Measurements from ENCODE around the gene CDK5RAP1.

CDK5RAP1 gene

DNA sequence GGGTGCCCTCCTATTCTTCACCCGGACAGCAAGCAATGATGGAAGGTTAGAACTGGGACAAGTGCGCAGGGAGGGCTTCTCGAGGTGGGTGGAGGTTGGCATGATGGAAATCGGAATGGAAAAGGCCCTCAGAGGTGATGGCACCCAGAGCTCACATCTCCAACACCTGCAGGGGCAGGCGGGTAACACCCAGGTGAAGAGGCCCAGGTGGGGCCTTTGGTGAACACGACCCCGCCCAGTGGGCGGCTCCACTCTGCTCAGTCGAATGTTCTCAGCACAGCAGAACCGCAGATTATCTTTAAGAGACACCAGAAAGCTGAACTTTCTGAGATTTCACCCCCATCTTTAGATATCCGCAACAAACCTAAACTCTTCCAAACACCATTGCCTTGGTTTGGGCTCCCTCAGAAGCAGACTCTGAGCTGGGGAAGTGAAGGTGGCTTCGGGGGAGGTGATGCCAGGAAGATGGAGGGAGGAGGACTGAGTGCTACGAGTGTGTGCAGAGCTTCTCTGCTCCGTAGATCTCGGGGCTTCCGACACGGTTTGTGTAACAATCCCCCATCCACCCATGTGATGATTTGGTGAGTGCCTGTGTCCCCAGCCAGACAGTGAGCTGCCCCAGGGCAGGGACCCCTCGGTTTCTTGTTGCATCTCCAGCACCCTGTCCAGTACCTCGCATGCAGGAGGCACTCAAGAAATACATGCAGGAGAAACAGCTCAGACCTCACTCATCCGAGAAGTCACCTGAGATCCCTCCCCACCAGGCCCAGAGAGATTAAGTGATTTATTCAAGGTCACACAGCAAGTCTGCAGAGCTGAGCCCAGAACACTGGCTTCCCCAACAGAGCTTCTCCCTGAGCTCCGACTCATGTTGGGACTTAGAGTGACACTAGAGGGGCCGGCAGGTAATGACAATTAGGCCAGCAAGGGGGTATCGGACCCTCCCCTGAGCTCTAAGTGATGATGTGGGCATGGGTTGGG, 72.9 kb downstream of the CDK5RAP1 start:
- no peak for DNase-seq

DNA sequence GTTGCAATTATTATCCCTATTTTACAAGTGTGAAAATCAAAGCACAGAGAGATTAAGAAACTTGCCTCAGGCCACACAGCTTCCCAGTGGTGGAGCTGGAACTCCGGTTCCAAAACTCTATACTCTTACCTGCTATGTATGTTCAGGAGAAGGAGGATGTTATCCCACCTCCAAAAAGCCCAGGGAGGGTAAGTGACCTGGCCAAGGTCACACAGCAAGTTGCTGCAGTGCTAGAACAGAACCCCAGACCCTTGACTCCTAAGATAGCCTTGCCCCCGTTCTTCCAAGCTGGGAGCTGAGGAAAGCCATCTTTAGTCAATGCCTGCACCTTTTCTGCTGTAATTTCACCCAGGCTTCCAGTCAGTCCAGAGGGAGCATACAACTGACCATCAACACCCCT, 76.0 kb downstream of the CDK5RAP1 start:
- DNase-seq = no peak

DNA sequence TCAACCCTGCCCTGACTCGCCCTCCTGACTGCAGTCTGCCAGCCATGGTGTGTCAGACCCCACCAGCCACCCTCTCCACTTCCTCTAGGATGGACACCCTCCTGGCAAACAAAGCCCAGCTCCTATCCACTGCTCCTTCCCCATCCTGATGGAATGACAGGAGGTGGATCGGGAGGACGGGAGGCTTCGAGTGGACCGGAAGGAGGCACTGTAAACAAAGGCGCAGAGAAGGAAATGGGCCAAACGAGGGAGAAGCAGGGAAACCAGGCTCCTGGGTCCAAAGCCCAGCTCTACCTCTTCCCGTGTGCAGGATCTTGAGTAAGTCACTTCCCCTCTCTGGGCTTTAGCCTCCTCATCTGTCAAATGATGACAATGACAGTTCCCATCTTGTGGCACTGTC, 78.1 kb downstream of the CDK5RAP1 start:
- no peak for DNase-seq

DNA sequence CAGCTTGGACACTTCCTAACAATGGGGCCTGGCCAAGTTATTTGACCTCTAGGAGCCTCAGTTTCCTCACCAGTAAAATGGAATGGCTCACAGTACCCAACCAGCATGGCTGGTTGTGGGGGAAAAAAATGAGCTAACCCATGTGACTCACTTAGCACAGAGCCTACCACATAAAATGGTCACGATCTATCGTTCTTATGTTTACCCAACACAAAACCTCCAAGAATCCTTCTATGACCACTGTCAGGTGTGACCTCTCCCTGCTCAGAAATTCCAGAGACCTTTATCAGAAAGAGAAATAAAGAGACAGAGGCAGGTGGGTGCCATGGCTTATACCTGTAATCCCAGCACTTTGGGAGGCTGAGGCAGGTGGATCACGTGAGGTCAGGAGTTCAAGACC, 78.9 kb downstream of the CDK5RAP1 start:
- DNase-seq = no peak

DNA sequence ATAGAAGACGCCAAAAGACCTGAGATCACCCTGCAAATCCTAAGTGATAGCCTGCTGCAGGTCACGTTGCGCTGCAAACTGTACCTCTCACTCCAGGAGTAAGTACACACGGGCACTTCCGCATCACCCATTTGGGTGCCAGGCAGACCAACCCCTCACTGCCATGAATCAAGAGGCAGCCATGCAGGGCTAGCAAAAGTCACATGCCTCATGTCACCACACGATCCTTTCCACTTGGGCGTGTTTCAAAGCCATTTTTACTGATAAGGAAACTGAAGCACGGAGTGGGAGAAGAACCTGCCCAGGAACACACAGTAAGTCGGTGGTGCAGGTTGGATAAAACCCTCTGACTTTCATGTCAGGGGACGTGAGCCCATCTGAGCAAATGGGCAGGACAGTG, 81.3 kb downstream of the CDK5RAP1 start:
- no peak for DNase-seq

DNA sequence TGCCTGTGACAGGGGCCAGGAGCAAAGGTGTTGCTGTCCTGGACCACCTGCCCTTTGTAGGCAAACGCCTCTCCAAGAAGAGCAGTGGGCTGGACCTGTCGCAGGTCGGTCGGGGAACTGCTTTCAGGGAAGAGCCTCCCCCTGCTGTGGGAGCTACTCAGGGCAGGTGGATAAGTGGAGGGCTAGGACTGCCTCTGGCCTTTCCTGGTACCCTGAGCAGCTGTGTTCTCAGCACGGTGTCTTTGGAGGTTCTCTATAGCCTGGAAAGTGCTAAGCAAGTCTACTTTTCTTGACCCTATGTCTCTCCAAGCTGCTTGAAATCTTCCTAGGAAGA, 83.3 kb downstream of the CDK5RAP1 start:
- no peak for DNase-seq

DNA sequence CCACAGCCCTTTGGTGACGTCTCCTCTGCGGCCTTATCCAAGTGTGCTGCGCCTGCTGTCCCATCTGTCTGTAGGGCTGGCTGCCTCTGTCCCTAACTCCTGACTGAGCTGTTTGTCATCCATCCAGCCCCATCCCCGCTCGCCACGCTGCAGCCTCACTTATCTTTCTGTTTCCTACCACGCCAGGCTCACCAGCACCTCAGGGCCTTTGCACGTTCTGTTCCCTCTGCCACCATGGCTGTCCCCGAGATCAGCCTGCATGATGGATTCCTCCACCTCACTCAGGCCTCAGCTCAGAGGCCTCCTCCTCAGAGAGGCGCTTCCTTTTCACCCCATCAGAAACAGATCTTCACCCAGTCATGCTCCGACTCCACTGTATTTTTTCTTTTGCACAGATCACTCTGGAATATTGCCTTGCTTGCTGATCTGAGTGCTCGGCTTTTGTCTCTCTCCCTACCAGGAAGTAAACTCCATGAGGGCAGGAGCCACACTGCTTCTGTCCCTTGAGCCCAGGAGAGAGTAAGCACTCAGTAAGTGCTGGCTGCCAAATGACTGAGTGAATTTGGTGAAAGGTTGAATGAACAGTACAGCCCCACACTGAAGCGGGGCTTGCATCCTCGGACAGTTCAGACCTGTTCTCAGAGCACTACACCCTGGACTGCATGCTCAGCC, 83.8 kb downstream of the CDK5RAP1 start:
- DNase-seq = no peak

DNA sequence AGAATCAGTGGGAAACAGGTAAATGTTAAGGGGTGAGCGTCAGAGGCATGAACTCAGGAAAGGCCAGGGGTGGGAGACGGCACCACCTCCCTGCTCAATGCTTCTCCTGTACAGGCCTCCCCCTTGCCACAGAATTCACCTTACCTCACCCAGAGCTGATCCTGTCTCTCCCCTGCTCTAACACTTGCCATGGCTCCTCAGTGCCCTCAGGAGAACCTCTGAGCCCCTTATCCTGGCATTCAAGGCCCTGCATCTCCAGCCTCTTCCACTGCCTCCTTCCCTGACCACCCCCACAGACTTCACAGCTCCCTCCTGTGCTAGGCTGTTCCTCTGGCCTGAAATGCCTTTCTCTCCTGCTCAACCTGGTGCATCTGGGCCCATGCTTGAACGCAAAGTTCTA, 84.4 kb downstream of the CDK5RAP1 start:
- no peak for DNase-seq

DNA sequence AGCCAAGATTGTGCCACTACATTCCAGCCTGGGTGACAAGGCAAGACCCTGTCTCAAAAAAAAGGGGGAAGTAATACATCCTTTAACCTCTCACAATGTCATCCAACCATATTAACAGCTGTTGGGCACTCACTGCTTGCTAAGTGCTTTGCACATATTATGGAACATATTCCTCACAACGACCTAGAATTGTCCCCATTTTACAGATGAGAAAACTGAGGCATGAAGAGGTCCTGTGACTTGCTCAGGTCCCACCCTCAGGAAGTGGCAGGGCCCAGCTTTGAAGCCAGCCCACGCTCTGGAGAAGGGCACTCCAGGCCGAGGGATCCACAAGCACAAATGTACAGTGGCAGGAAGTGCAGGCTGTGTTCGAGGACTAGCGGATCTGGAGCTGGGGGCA, 85.0 kb downstream of the CDK5RAP1 start:
- no peak for DNase-seq

DNA sequence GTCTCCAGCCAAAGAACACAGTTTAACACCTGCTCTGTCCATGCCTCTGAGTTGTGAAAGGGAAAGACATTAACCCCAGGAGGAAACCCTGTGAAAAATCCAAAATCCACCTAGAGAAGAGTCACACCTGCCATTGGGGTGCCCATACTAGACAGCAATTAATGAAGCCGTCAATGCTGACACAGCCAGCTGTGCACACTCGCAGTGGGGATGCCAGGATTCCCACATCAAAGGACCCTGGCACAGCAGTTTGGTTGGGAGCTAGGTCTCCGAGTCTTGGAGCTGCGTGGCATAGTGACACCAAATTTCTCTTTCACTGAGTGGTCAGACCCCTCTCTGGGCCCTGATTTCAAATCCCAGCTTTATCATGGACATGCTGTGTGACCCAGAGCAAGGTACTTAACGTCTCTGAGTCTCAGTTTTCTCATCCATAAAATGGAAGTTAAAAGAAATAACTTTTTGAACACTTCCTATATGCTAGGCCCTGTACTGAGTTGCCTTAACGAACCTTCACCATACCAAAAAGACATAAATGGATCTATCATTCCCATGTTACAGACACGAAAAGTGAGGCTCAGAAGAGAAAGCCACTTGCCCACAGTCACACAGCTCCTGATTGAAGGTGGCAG, 87.5 kb downstream of the CDK5RAP1 start:
- DNase-seq = no peak

DNA sequence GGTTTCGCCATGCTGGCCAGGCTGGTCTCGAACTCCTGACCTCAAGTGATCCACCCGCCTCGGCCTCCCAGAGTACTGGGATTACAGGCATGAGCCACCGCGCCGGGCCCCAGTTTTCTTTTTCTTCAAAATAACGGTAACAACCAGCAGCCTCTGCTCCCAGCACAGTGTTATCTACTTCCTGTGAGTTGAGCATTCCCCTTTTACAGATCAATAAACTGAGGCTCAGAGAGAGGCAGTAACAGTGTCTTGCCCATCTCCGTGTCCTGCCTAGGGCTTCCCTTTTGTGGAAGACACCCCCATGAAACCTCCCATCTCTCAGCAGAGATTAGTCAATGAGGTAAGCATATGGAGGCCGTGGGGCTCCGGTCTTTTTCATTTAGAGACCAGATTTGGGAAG, 88.7 kb downstream of the CDK5RAP1 start:
- no peak for DNase-seq

DNA sequence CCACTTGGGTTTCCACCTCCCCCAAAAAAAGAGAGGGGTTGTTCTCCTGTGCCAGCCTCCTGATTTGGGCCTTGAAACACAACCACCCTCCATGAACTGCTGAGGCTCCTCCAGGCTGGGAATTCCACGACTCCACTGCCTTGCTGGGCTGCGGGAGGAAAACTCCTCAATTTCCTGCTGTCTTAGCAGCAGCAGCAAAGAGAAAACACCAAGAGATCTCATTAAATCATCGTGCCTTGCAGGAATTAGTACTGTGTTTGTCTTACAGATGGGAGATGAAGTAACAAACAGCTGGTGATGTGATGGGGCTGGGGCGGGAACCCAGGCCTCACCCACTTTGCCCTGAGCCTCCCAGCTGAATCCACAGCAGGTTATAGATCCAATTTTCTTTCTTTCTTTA, 89.3 kb downstream of the CDK5RAP1 start:
- no peak for DNase-seq

DNA sequence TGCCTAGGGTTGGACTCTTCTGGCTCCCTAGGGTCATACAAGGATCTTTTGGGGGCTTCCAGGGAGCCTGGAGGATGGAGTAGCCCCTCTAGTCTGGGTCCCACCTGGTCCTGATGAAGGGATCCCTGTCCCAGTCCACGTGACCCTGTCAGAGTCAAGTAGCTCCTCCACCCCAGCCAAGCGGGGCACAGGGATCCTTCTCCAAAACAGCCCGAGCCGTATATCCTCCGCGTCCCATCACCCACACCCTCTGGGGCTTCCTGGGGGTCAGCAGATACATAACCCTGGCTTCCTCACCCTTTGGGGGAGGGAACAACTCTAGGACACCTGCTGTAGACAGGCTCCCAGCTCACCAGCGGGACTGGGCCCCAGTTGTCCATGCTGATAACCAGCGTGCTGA, 90.3 kb downstream of the CDK5RAP1 start:
- no peak for DNase-seq

DNA sequence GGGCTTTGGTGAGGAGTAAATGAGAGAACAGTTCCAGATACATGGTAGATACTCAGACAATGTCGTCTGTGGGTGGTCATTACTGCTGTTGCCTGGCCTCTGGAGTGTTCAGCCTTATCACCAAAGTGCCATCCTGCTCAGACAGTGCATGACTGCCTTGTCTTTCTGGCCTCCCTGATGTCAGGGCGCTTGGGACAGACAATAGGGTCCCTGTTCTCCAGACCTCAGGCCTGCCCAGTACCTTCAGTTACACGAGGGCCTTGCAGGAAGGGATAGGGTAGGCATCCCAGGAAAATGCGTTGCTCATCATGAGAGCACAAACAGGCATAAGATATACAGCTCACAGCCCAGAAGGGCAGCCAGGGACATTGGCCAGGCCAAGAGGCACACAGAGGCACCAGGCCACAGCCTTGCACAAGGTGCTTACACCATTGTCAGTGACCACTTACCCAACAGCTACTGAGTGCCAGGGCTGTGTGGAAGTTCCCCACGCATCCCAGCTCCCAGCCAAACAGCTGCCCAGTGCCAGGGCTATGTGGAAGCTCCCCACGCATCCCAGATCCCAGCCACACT, 90.9 kb downstream of the CDK5RAP1 start:
- no peak for DNase-seq

DNA sequence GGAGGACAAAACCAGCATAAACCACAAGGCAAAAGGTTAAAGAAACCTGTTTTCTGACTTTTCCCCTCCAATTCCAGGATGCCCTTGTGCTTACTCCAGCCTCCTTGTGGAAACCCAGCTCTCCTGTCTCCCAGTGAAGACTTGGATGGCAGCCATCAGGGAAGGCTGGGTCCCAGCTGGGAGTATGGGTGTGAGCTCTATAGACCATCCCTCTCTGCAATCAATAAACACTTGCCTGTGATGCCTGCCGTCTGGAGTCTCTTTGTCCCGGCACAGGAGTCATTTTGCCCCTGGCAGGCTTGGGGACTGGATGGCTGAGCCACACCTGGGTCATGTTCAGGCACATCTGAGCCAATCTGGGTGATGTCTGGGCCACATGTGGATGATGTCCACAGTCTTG, 91.7 kb downstream of the CDK5RAP1 start:
- no peak for DNase-seq
